K562 (cell line): ENCODE measurements around the gene BBS1. TPM values are rescaled to one million over a fixed set of nuclear protein-coding genes. Genes with fewer than 3 reads are reported as not detected.

ENCODE experiments used
- CEBPB ChIP-seq: fragments of 450-650 bp; IDR thresholded peaks from 2 replicates; pipeline ENCODE4 v1.6.1; 2016; ENCODE audit warnings: missing genetic modification characterization, missing compliant biosample characterization
- ELF2 ChIP-seq: fragments of 250-450 bp; sonication (Bioruptor Pico); IDR thresholded peaks from 2 replicates; pipeline ENCODE4 v1.5.0; 2021; ENCODE audit warnings: mild to moderate bottlenecking
- HES1 ChIP-seq: fragments of 450-650 bp; IDR thresholded peaks from 2 replicates; pipeline ENCODE4 v1.6.1; 2016; ENCODE audit warnings: low read depth, mild to moderate bottlenecking, moderate library complexity
- MGA ChIP-seq: fragments of 450-650 bp; IDR thresholded peaks from 2 replicates; pipeline ENCODE4 v1.6.1; 2016; ENCODE audit warnings: mild to moderate bottlenecking, moderate library complexity
- NBN ChIP-seq: fragments of 450-650 bp; IDR thresholded peaks from 2 replicates; pipeline ENCODE4 v1.6.1; 2016; ENCODE audit warnings: low read depth, mild to moderate bottlenecking
- NCOA2 ChIP-seq, 2 experiments: fragments of 450-650 bp; IDR thresholded peaks; 2 replicates each; pipeline ENCODE4 v1.6.1; 2018; ENCODE audit warnings: mild to moderate bottlenecking in 2 of 2, moderate library complexity in 1 of 2; ENCODE audit not compliant: partially characterized antibody in 2 of 2
- SMAD1 ChIP-seq: fragments of 150-350 bp; IDR thresholded peaks from 2 replicates; pipeline ENCODE4 v1.6.1; 2014; ENCODE audit warnings: low read length, low read depth; ENCODE audit not compliant: partially characterized antibody
- TAF15 ChIP-seq: fragments of 200-400 bp; formaldehyde crosslinking; IDR thresholded peaks from 2 replicates; pipeline ENCODE4 v1.6.1; 2017; ENCODE audit warnings: mild to moderate bottlenecking, low read depth, low read length, moderate library complexity
- TEAD4 ChIP-seq, 2 experiments: sonication (generic) in 1 of 2; formaldehyde crosslinking in 1 of 2; IDR thresholded peaks; 2 replicates each; pipeline versions ENCODE4 v1.6.1 to v1.8.0; 2012 to 2022; ENCODE audit warnings: borderline replicate concordance in 1 of 2, inconsistent platforms in 1 of 2, low read length in 1 of 2, mild to moderate bottlenecking in 1 of 2, missing genetic modification reagents in 1 of 2
- ZNF197 ChIP-seq: fragments of 200-800 bp; sonication (Bioruptor generic); IDR thresholded peaks from 2 replicates; pipeline ENCODE4 v1.6.1; 2016; ENCODE audit warnings: low read depth, missing genetic modification characterization, missing compliant biosample characterization
- ZNF589 ChIP-seq: fragments of 200-800 bp; sonication (Bioruptor generic); IDR thresholded peaks from 2 replicates; pipeline ENCODE4 v1.6.1; 2016; ENCODE audit warnings: low read depth, missing genetic modification characterization, missing compliant biosample characterization
- polyA plus RNA-seq, 8 experiments: library from polyadenylated mRNA; depleted of rRNA in 4 of 8; stranded (reverse) in 5 of 8; unstranded in 3 of 8; fragments of >200 nt; fragmentation: Nextera tagmentation in 2 of 8; fragmentation: Illumina TruSeq in 1 of 8; extraction: Ambion mirVana in 2 of 8; extraction: Trizol in 1 of 8; gene quantifications; 2 replicates each; pipeline versions ENCODE4 v1.2.1 to v1.2.3, GENCODE V29; 2011 to 2014; ENCODE audit warnings: inconsistent platforms in 1 of 8, missing spikeins in 1 of 8
- total RNA-seq, 7 experiments: library from RNA; depleted of rRNA in 6 of 7; stranded (reverse); fragments of >200 nt in 6 of 7; fragmentation: Illumina TruSeq in 2 of 7; extraction: Trizol in 2 of 7; gene quantifications; 2 replicates each; pipeline versions ENCODE4 v1.2.1 to v1.2.3, GENCODE V29; 2011 to 2021; ENCODE audit warnings: low replicate concordance in 1 of 7
- TF ChIP-seq, protein P1 (sequence below): fragments of 250-450 bp; sonication (Bioruptor Pico); IDR thresholded peaks from 2 replicates; pipeline ENCODE4 v1.5.0; 2021; ENCODE audit warnings: mild to moderate bottlenecking, borderline replicate concordance

Gene BBS1
- total and polyA plus RNA-seq, 9 of the 15 experiments (the other 6 are each of a cell fraction or from before 2014, with no cell fraction given): 9.0 to 19.8 (median 12.1) TPM

DNA sequence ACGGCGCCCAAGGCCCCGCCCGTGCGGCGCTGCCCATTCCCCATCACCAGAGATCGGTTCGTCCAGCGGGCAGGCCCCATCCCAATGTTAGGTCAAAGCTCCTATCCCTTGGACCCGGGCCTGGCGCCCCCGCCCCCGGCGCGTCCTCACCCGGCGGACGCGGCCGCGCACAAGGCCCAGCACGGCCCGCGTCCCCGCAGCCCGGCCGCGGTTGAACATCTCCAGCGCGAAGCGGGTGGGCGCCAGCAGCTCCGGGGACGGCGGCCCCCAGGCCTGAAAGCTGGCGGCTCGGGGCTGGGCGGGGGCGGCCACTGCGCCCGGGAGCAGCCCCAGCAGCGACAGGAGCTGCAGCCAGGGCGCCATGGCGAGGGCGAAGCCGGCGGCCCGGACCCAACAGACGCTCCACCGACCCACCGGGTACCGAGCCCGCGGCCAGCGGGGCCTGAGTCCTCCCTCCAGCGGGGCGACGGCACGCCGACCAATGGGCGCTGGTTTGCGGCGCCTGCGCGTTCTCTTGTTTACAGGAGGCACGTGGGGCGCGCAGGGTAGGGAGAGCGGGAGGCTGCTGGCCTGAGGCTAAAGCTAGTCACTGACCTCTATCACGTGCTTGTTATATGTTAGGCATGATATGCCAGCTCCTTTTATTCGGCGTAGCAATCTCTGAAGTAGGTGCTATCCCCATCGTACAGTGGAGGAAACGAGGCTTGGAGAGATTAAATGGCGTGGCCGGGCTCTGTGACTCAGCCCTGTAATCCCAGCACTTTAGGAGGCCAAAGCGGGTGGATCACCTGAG lies 57.9 kb downstream of the BBS1 start, which contains the start of gene CTSF (continued):
- TF ChIP-seq MGA: peak; percentile 99
- TF ChIP-seq TEAD4 (IDR thresholded peaks at IDR 0.05; ENCODE audit: low read length): 0 out of 2 replicates have a peak, but pooled peaks have one; percentile 16
- no peak for TF ChIP-seq TEAD4 (CRISPR knock-in tag; IDR thresholded peaks at IDR 0.05; ENCODE audit: borderline replicate concordance)
- TF ChIP-seq NBN: no peak
- no peak for TF ChIP-seq ZNF197
- TF ChIP-seq SMAD1: no peak
- TF ChIP-seq, protein P1, sequence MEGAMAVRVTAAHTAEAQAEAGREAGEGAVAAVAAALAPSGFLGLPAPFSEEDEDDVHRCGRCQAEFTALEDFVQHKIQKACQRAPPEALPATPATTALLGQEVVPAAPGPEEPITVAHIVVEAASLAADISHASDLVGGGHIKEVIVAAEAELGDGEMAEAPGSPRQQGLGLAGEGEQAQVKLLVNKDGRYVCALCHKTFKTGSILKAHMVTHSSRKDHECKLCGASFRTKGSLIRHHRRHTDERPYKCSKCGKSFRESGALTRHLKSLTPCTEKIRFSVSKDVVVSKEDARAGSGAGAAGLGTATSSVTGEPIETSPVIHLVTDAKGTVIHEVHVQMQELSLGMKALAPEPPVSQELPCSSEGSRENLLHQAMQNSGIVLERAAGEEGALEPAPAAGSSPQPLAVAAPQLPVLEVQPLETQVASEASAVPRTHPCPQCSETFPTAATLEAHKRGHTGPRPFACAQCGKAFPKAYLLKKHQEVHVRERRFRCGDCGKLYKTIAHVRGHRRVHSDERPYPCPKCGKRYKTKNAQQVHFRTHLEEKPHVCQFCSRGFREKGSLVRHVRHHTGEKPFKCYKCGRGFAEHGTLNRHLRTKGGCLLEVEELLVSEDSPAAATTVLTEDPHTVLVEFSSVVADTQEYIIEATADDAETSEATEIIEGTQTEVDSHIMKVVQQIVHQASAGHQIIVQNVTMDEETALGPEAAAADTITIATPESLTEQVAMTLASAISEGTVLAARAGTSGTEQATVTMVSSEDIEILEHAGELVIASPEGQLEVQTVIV (CRISPR knock-in tag): no peak
- TF ChIP-seq ELF2 (CRISPR knock-in tag): no peak
- TF ChIP-seq TAF15: no peak
- peak; percentile 81 for TF ChIP-seq HES1
- no peak for TF ChIP-seq NCOA2 (IDR thresholded peaks at IDR 0.05; ENCODE audit: partially characterized antibody in 2 of 2)
- no peak for TF ChIP-seq CEBPB (tag)
- TF ChIP-seq ZNF589: 0 out of 2 replicates have a peak, but pooled peaks have one; percentile 48
